ENCODE results near the gene RTL9.

The RTL9 gene

DNA sequence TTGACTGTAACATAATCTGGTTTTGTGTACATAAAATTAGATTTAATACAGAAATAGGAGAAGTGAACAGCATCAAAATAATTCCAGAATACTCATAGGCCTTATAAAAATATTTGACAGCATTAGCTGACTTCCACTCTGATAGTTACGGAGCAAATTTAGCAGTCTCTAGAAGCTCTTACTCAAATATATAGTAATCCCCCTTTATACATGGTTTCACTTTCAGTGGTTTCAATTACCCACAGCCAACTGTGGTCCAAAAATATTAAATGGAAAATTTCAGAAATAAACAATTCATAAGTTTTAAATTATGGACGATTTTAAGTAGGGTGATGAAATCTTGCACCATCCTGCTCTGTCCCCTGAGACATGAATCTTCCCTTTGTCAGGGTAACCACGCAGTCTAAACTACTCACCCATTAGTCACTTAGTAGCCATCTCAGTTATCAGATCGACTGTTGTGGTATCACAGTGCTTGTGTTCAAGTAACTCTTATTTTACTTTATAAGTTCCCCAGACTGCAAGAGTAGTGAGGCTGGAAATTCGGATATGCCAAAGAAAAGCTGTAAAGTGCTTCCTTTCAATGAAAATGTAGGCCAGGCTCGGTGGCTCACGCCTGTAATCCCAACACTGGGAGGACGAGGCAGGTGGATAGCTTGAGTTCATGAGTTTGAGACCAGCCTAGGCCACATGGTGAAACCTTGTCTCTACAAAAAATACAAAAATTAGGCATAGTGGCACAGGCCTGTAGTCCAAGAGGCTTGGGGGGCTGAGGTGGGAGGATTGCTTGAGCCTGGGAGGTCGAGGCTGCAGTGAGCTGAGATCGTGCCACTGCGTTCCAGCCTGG, 17.2 kb upstream of the RTL9 start:
- DNase-seq (ENCODE audit: low read depth in 2 of 2), result peak; percentile 0 to 2

DNA sequence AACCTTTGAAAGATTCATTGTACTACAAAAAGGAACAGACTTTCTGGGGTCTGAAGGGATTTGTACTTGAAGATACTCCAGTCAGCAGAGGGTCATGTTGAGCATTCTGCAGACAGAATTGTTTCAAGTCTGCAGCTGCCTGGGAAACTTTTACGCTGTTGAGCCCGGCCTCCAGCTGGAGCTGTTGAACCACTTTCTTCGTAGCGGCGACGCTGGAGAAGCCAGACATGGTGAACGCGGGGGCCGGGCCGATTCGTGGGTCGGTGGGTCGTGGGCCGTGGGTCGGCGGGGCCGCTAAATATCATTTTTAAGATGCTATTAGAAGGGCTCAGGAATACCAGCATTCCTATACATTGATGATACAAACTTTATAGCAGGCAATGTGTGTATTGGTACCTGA, 12.0 kb upstream of the RTL9 start:
- no peak for DNase-seq (ENCODE audit: low read depth in 2 of 2)

DNA sequence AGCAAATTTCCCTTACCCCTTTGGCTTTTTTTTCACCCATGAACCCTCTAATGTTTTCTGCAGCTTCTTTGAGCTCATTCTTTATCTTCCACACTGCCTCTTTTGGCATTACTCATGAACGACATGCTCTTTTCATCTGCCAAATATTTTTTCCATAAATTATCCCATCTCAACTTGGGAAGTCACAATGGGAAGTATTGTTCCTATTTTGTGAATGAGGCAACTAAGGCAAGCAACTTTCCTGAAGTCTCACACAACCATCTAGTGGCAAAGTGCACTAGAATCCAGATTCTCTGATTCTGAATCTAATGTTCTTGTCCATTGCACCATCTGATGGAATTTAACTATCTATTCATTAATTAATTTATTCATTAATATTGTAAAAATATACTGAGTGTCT, 625 bp downstream of the RTL9 start:
- no peak for DNase-seq (ENCODE audit: low read depth in 2 of 2)

DNA sequence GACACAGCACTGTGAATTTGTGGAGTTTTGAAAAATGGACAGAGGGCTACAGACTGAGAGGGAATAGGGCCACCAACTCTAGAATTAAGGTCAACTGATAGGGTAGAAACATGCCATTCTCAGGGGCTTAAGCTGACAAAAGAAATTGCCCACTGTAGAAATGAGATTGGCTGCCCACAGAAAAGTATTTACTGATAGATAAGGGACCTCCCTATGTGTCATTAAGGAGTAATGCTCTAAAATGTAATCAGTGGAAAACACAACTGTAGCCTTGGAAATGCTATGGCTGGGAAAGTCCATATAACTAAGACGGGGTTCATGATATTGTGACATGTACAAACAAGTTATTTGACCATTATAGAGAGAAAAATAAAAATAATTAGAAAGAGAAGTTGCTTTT, 4.6 kb downstream of the RTL9 start:
- no peak for DNase-seq (ENCODE audit: low read depth in 2 of 2)

DNA sequence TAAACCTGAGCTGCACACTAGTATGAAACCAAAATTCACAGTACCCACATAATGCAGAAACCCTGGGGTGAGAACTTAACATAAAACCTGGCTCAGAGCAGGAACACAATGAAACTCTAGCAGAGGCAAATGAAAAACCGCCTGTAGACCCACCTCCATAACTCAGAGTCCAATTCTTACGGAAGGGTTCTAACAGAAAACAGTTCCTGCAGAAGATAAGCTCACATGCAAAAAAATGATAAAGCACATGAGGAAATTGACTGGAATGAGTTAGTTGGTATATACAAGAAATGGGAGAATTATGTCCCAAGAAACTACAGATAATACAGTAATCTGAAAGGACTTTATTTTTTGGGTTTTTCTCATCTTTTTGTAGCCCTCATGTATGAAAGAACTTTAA, 14.7 kb downstream of the RTL9 start:
- no peak for DNase-seq (ENCODE audit: low read depth in 2 of 2)

DNA sequence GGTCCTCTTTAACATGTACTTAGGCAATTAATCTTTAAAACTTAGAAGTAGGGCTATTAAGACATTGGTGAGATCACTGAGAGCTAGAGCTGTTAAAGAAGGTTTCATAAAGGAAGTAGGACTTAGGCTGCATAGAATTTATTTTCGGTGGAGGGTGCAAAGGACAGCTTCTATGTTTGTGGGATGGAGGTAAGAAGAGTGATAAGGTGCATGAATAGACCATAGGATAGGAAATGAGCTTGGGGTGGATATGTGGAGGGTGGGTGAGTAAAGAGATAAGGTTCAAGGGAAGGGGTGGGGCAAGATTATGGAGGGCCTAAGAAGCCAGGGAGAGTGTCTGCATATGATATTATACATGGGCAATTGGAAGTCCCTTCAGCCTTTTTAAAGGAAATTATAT, 15.9 kb downstream of the RTL9 start:
- DNase-seq (ENCODE audit: low read depth in 2 of 2), result no peak

DNA sequence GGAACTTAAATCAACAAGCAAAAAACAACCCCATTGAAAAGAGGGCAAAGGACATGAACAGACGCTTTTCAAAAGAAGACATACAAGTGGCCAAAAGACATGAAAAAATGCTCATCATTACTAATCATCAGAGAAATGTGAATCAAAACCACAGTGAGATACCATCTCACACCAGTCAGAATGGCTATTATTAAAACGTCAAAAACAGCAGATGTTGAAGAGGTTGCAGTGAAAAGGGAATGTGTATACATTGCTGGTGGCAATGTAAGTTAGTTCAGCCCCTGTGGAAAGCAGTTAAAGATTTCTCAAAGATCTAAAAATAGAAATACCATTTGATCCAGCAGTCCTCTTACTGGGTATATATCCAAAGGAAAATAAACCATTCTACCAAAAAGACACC, 22.6 kb downstream of the RTL9 start:
- DNase-seq (ENCODE audit: low read depth in 2 of 2), result no peak

DNA sequence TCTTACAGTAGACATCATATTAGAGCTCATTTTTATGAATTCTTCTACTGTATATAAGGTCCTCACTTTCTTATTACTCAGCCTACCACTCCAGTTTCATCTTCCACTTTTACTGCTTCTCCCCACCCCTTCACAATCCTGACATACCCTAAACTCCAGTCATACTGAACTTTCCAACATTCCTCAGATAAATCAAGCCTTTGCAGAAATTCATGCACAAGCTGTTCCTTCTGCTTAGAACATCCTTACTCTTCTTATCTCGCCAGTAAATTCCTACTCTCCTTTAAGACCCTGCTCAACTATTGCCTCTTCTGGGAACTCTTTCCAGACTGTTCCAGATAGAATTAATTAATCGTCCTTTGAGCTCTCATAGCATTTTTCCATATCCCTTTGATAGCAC, 24.8 kb downstream of the RTL9 start:
- no peak for DNase-seq (ENCODE audit: low read depth in 2 of 2)

DNA sequence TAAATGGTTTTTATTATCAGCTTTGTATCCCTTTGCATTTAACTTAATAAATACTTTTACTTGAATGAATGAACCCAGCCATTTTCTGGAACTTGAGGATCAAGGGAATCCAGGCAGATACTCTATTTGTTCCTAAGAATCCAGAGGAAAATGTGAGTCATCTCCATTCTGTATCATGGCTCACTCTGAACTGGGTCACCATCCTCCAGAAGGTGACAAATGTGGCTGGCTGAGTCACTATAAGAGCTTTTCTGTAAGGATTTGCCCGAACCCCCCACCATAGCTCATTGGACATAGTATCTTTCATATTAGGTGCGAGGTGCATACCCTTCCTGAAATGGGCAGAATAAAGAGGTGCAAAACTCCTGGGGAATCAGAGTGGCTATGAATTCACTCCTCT, 25.8 kb downstream of the RTL9 start:
- no peak for DNase-seq (ENCODE audit: low read depth in 2 of 2)

DNA sequence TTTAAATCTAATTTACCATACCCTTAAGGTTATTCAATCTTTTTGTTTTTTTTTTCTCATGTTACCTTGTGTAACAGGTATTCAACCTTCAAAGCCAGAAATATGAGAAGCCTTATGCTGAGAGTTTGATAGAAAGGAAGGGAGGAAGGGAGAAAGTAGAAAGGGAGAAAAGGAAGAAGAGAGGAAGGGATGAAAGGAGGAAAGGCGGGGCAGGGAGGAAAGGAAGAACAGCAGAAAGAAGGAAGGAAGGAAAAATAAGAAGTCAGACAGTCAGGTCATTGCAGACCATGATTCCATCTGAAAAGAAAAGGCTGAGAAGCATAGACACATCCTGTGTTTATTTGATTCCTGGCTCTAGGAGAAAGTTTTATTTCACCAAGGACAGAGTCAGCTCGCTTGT, 30.9 kb downstream of the RTL9 start:
- no peak for DNase-seq (ENCODE audit: low read depth in 2 of 2)

DNA sequence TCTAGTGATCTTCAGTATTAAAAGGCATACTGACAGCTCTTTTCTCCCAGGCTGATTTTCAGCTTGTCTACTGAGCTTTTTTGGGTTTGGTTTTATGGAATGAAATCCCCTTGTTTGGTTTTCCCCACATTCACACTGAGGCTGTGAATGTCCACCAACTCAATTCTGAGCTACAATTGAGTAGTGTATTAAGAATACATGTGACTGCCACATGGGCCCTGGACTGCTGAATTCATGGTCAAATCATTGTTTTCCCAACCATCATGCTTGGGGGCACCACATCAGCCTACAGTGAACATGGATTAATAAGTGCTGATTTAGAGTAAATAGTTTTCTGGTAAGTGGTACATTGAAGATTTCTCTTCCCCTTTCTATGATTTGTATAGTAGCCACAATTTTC, 32.4 kb downstream of the RTL9 start:
- DNase-seq (ENCODE audit: low read depth in 2 of 2), result no peak

DNA sequence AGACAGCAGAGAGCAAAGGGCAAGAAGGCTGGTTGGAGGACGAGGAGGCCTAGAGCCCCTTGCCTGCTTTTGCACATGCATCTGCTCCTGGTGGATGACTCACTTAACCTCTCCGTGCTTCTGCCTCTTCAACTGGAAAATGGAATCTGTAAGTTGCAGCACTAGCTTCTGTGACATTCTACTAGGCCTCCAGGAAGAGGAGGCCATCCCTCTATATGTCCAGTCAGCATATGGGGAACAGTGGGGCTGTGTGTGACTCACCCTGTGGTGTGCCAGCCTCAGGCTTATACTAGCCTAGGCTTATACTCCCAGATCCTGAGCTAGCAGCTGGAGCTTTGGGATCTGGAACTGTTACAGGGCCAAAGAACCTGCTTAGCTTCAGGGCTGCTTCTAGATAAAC, 36.0 kb downstream of the RTL9 start:
- DNase-seq (ENCODE audit: low read depth in 2 of 2), result no peak

DNA sequence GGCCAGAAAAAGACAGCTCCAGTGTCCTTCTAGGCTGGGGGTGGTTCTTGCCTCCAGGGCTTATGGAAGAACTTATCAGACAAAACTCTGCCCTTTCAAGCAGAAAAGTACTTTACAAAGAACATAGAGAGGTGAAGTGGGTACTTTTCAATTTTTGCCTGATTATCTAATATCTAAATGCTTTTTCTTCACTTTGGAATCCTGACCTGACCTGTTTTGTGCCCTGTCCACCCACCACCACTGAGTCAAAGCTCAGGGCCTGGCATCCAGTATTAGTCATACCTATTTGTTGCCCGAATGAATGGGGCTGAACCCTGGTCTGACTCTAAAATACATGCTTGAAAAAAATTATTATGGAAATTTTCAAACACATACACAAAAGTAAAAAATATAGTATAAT, 37.2 kb downstream of the RTL9 start:
- DNase-seq (ENCODE audit: low read depth in 2 of 2), result no peak

DNA sequence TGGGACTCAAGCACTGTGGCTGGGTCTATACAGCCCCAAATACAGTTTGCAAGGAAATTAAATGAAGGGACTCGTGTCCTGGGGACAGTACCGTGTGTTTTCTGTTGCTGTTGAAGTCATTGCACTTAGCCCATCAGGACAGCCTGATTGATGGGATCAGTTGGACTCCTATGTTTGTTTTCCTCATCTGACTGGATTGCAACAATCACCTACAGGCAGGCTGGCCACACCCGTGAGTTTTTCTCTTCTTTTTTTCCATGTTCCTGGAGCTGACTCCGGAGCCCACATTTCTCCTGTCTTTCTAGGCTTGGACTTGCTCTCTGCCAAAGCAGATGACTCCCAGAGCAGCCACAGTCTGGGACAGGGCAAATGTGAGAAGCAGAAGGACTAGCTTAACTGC, 38.1 kb downstream of the RTL9 start:
- DNase-seq (ENCODE audit: low read depth in 2 of 2), result no peak

DNA sequence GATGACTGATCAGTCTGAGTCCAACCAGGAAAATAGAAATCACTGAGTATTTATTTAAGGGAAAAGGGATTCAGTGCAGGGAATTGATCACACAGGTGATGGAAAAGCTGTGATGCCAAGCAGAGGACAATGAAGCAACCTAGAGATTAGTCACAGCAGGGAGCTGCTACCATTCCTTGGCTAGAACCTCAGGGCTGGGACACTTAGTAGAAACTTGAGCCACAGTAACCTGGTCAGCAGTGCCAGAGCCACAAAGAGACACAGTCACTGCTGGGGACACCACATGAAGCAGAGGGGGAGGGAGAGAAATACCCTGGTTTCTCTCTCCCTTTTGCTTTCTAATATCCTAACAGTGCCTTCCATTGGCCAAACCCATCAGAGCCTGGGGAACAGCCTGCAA, 38.7 kb downstream of the RTL9 start:
- DNase-seq (ENCODE audit: low read depth in 2 of 2), result no peak

DNA sequence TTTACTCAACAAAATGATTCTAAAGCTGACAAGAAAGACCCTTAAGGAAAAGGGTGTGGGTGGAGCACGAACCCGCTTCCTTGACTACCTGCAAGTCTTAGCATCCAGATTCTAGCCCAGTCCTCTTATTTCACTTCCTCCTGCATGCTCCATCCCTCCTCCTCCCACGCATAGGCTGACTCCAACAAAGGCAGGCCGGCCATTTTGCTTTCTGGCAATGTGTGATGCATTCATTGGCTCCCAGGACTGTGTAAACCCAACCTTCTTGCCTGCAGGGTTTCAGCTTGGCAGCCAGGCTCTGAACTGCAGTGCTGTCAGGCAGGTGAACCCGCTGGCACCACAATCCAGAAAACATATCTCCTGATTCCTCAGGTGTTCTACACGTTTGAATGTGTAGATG, 39.3 kb downstream of the RTL9 start:
- DNase-seq (ENCODE audit: low read depth in 2 of 2), result no peak

DNA sequence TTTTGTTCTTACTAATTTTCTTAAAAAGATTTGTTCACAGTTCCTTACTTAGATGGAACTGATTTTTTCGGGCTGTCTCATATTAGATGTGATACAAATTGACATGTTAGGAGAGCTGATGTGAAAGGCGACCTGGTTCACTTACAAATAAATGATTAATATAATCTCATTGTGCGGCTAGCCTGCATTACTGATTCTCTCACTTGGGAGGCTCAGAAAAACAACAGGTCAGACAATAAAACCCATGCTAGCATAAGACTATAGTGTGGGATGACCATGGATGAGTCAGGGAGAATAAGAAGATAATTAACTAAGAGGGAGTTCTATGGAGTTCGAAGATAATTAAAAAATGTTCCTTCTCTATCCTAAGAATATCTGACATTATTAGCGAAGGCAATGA, 40.8 kb downstream of the RTL9 start:
- DNase-seq (ENCODE audit: low read depth in 2 of 2), result no peak

DNA sequence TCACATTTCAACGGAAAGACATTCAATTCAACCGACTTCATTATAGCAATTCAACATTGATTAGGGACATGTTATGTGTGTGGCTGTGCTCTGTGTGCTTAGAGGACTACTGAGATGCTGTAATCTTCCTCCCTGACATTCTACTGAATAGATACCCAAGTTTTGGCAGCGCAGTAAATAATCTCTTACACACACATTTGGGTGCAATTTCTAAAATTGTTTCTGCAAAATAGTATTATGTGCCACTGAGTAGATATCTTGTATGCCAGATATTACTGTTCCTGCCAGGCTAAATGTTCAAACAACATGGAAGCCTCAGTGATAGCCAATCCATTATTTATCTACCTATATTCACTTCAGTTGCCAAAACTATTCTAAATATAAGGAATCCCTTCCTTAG, 41.3 kb downstream of the RTL9 start:
- DNase-seq (ENCODE audit: low read depth in 2 of 2), result no peak

DNA sequence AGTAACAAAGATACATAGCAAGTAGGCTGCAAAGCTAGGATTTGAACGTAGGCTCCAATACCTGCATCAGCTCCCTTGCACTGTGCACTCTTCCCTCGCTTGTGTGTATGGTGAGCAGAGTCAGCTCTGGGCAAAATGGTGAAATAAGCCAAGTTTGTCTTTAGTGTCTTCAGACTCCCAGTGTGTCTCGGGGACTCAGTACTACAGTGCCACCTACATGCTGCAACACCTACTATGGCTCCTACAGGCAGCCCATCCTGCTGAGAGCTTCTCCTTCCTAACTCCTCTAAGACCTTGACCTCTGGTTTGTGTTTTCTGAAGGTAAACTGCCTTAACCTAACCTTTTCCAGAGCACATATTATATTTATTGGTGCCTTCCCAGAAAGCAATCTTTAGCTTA, 42.5 kb downstream of the RTL9 start:
- DNase-seq (ENCODE audit: low read depth in 2 of 2), result no peak

DNA sequence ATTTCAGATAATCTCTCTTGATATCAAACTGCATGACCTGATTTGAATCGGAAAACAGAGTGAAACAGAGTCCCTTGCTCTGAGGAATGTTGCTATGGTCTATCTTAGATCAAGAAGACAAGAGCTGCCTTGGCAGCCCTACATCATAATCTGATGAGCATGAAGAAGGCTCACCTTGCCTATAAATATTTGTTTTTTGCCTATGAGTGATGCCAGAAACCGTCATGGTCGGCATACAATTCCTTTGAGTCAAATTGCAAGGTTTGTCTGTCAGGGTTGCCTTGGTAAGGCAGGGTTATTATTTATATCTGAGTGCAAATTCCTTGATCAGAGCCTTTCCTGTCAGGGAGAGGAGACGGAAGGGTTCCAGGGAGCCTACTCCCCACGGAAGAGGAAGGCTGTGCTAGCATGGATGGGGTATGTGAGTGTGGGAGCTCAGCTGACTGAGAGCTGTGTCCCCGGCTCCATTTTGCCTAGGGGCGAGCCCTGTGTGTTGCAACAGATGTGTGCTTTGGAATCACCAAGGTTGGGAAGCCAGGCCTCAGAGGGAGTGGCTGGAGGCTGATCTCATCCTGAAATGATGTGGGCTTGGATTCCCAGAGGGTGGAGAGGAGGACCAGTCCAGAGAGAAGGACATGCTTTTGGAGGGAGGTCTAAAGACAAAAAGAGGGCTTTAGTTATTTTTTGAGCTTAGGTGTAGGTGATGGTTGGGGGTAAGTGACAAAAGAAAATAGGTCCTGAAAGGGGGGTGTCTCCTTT, 43.6 kb downstream of the RTL9 start:
- no peak for DNase-seq (ENCODE audit: low read depth in 2 of 2)

DNA sequence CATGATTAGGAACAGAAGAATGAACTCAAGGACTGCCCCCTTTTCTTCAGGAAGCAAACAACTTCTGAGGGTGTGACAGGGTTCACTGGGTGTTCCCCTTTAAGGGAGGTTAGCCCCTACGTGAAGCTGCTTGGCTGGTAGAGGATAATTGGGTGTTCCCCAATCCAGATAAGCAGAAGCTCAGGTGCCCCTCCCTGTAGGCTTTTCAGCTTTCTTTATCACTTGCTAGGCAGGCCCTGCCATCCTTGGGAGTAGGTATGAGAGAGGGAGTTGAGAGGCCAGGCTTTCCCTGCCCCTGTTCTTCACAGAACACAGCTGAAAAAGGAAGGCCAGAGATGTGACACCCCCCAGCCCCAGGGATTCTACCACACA, 44.2 kb downstream of the RTL9 start:
- DNase-seq (ENCODE audit: low read depth in 2 of 2), result no peak

DNA sequence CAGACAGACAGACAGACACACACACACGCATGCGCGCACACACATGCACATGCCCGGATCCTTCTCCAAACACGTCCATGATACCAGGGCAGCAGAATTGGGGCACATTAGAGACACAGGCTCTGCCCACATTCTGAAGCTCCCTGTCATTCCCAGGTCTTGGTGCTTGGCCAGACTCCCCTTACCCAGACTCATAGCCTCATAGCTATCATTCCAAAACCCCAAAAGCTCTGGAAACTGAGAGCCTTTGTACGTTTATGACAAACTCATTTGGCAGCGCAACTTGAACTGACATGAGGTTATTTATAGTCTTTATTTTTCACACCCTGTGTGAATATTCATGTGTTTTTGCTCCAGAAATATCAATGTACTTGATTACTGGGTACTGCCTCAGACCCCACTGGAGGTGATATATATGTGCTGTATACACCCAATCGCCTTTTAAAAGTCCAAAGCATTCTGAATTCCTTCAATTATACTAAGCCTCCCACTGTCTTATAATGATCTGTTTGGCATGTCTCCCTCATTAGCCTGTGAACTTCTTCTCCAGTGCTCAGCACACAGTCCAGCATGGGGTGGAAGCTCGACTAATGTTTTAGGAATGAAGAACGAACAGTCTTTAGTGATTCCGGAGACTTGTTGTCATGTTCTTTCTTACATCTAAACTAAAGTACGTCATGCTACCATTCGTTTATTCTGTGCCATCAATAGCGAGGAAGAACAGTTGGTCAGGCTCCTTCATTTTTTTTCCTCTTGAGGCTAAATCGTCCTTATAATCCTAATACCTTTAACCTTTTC, 45.0 kb downstream of the RTL9 start:
- DNase-seq (ENCODE audit: low read depth in 2 of 2), result no peak

DNA sequence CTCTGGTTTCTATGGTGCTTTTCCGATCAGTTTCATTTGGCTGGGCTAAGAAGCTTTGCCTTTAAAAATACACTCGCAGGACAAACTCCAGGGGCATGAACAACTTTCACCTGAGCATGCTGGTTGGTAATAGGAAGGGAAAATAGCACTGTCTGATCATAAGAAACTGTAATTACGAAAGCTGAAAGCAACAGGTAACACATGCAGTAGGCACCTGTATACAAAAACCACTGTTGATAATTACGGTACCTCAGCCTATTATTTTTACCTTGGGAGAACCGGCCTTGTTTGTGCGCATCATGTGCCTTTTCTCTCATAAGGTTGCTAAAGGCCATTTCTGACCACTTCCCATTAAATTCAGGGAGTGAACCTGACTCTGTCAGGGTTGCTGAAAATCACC, 45.7 kb downstream of the RTL9 start:
- no peak for DNase-seq (ENCODE audit: low read depth in 2 of 2)
